LHCN-M2 (cell line): Measurements from ENCODE around the gene ACOT6. TPM values are rescaled to one million over a fixed set of nuclear protein-coding genes. Genes with fewer than 3 reads are reported as not detected.
"Not testable (repeated sequence)": the region's sequence is repeated elsewhere in the genome, so short reads cannot be mapped to it uniquely, and the experiment has no call there.

Source experiments
- DNase-seq: peaks from one replicate; pipeline ENCODE4 v3.0.0-alpha.2; 2012; ENCODE audit warnings: low read depth
- total RNA-seq: library from RNA; depleted of rRNA; stranded (reverse); fragments of >200 nt; gene quantifications from 2 replicates; pipeline ENCODE4 v1.2.3, GENCODE V29; 2014

The ACOT6 gene
- total RNA-seq, 1 experiment from 2014 or later: not detected

- DNase-seq: no peak
These were observed 12.8 kb upstream of the ACOT6 start for GRCh38 chr14:73599499-73599898.

- DNase-seq: no peak
These were observed 9.3 kb upstream of the ACOT6 start for GRCh38 chr14:73602994-73603393.

- no peak for DNase-seq
These were observed 6.0 kb upstream of the ACOT6 start for GRCh38 chr14:73606271-73606670.

- DNase-seq: no peak
These were observed 5.1 kb upstream of the ACOT6 start for GRCh38 chr14:73607241-73607640.

GRCh38 chr14:73610687-73611086 is 1.6 kb upstream of the ACOT6 start:
- DNase-seq: peak; percentile 65

GRCh38 chr14:73613046-73613383 is 698 bp downstream of the ACOT6 start:
- no peak for DNase-seq

GRCh38 chr14:73613419-73613963 is 1.2 kb downstream of the ACOT6 start:
- DNase-seq: no peak

GRCh38 chr14:73616831-73617230 is 4.5 kb downstream of the ACOT6 start:
- DNase-seq: no peak

GRCh38 chr14:73619524-73619923 is 7.2 kb downstream of the ACOT6 start:
- no peak for DNase-seq

GRCh38 chr14:73620268-73620667 is 8.0 kb downstream of the ACOT6 start:
- no peak for DNase-seq

GRCh38 chr14:73623504-73624054 is 11.3 kb downstream of the ACOT6 start:
- DNase-seq: no peak

GRCh38 chr14:73625706-73626105 is 13.4 kb downstream of the ACOT6 start:
- DNase-seq: no peak

GRCh38 chr14:73627151-73627558 is 14.8 kb downstream of the ACOT6 start:
- no peak for DNase-seq

- DNase-seq: no peak
These were observed 17.9 kb downstream of the ACOT6 start for GRCh38 chr14:73630009-73630780.

- DNase-seq: peak; percentile 67
These were observed 21.0 kb downstream of the ACOT6 start for GRCh38 chr14:73633116-73634010.

GRCh38 chr14:73634011-73634833 is 21.9 kb downstream of the ACOT6 start:
- DNase-seq: no peak

GRCh38 chr14:73636355-73636754 is 24.0 kb downstream of the ACOT6 start:
- DNase-seq: not testable (repeated sequence)

GRCh38 chr14:73637830-73638229 is 25.5 kb downstream of the ACOT6 start:
- no peak for DNase-seq

GRCh38 chr14:73640796-73641365 is 28.6 kb downstream of the ACOT6 start:
- DNase-seq: no peak

GRCh38 chr14:73644531-73645247 is 32.4 kb downstream of the ACOT6 start, which contains the start of gene DNAL1:
DNAL1 (plus strand) TSS chr14:73644986; CDS start chr14:73645040, 54 bp downstream.
- DNase-seq: peak; percentile 93
